GM23338 (cell line): ENCODE results near the gene ALOX15. TPM values are rescaled to one million over a fixed set of nuclear protein-coding genes. Genes with fewer than 3 reads are reported as not detected.

ENCODE experiments used
- ATAC-seq: fragments of 200-7000 bp; cut with Tn5 transposase; 3 replicates; pipeline ENCODE4 v1.9.1; 2020
- DNase-seq: peaks from one replicate; pipeline ENCODE4 v3.0.0-alpha.2; 2015; ENCODE audit warnings: low spot score
- H2AFZ ChIP-seq: fragments of 200-600 bp; sonication (generic); 2 replicates; pipeline ENCODE4 v1.8.0; 2016; ENCODE audit warnings: antibody characterized with exemption, mild to moderate bottlenecking, moderate library complexity
- H3F3A ChIP-seq: fragments of 200-600 bp; sonication (generic); replicated peaks from 2 replicates; pipeline ENCODE4 v1.8.0; 2017; ENCODE audit warnings: antibody characterized with exemption, mixed run types, low read depth
- H3K27ac ChIP-seq: fragments of 200-600 bp; sonication (generic); 2 replicates; pipeline ENCODE4 v1.6.1; 2016; ENCODE audit warnings: low read depth
- H3K27me3 ChIP-seq: fragments of 200-600 bp; sonication (generic); 2 replicates; pipeline ENCODE4 v1.8.0; 2016; ENCODE audit warnings: mild to moderate bottlenecking, mixed run types, moderate library complexity; ENCODE audit not compliant: insufficient read depth
- H3K36me3 ChIP-seq: fragments of 200-600 bp; sonication (generic); 2 replicates; pipeline ENCODE4 v1.8.0; 2016; ENCODE audit warnings: mild to moderate bottlenecking; ENCODE audit not compliant: insufficient read depth
- H3K4me1 ChIP-seq: fragments of 200-600 bp; sonication (generic); 2 replicates; pipeline ENCODE4 v1.8.0; 2016; ENCODE audit warnings: mild to moderate bottlenecking, moderate library complexity; ENCODE audit not compliant: insufficient read depth
- H3K4me2 ChIP-seq: fragments of 200-600 bp; sonication (generic); 2 replicates; pipeline ENCODE4 v1.7.1; 2017; ENCODE audit warnings: mixed run types
- H3K4me3 ChIP-seq: fragments of 200-600 bp; sonication (generic); 2 replicates; pipeline ENCODE4 v1.6.1; 2016; ENCODE audit warnings: mixed run types
- H3K79me2 ChIP-seq: fragments of 200-600 bp; sonication (generic); replicated peaks from 2 replicates; pipeline ENCODE4 v1.8.0; 2017; ENCODE audit warnings: mild to moderate bottlenecking; ENCODE audit not compliant: insufficient read depth
- H3K9me2 ChIP-seq: fragments of 200-600 bp; sonication (generic); 2 replicates; pipeline ENCODE4 v1.8.0; 2017; ENCODE audit not compliant: insufficient read depth
- H4K20me1 ChIP-seq: fragments of 200-600 bp; sonication (generic); replicated peaks from 2 replicates; pipeline ENCODE4 v1.8.0; 2017; ENCODE audit warnings: mild to moderate bottlenecking; ENCODE audit not compliant: insufficient read depth
- H3K27ac Mint-ChIP-seq: 2 replicates; pipeline ENCODE4 v1.8.0; 2020; ENCODE audit warnings: inconsistent platforms, mild to moderate bottlenecking, moderate library complexity, mixed read lengths
- H3K27me3 Mint-ChIP-seq: 3 replicates; pipeline ENCODE4 v1.8.0; 2022; ENCODE audit warnings: low read depth, mild to moderate bottlenecking, moderate library complexity, mixed read lengths, inconsistent platforms; ENCODE audit not compliant: insufficient read depth, poor library complexity
- H3K36me3 Mint-ChIP-seq: 3 replicates; pipeline ENCODE4 v1.8.0; 2021; ENCODE audit warnings: low read depth, mild to moderate bottlenecking, inconsistent platforms, moderate library complexity, mixed read lengths
- H3K4me1 Mint-ChIP-seq: 3 replicates; pipeline ENCODE4 v1.8.0; 2020; ENCODE audit warnings: mild to moderate bottlenecking, inconsistent platforms, mixed read lengths
- H3K4me3 Mint-ChIP-seq: 3 replicates; pipeline ENCODE4 v1.8.0; 2021; ENCODE audit warnings: moderate library complexity, mild to moderate bottlenecking, inconsistent platforms, mixed read lengths
- H3K9me3 Mint-ChIP-seq: 3 replicates; pipeline ENCODE4 v1.8.0; 2020; ENCODE audit warnings: moderate library complexity, mild to moderate bottlenecking, inconsistent platforms, mixed read lengths
- CREB1 ChIP-seq: fragments of 250-450 bp; sonication (Bioruptor Pico); IDR thresholded peaks from 2 replicates; pipeline ENCODE4 v1.5.0; 2020; ENCODE audit warnings: low read depth, mild to moderate bottlenecking, moderate library complexity
- EZH2 ChIP-seq: fragments of 200-600 bp; sonication (generic); IDR thresholded peaks from one replicate; pipeline ENCODE4 v1.8.0; 2017; ENCODE audit warnings: antibody characterized with exemption, mild to moderate bottlenecking, low read depth; ENCODE audit not compliant: unreplicated experiment
- JUNB ChIP-seq: IDR thresholded peaks from one replicate; pipeline ENCODE4 v1.6.1; 2016; ENCODE audit warnings: antibody characterized with exemption; ENCODE audit not compliant: unreplicated experiment
- ZNF114 ChIP-seq: fragments of 250-450 bp; sonication (Bioruptor Pico); IDR thresholded peaks from 2 replicates; pipeline ENCODE4 v1.5.0; 2020; ENCODE audit warnings: mild to moderate bottlenecking, moderate library complexity
- ZNF331 ChIP-seq: fragments of 250-450 bp; sonication (Bioruptor Pico); IDR thresholded peaks from 2 replicates; pipeline ENCODE4 v1.5.0; 2020; ENCODE audit warnings: low read depth, mild to moderate bottlenecking, moderate library complexity
- polyA plus RNA-seq: library from polyadenylated mRNA; unstranded; fragments of >200 nt; fragmentation: Nextera tagmentation; extraction: Ambion mirVana; gene quantifications from 2 replicates; pipeline ENCODE4 v1.2.1, GENCODE V29; 2016
- total RNA-seq: library from RNA; depleted of rRNA; stranded (reverse); fragments of >200 nt; shearing (Covaris generic); gene quantifications from 2 replicates; pipeline ENCODE4 v1.2.3, GENCODE V29; 2014
- TF ChIP-seq, protein P1 (sequence below): IDR thresholded peaks from 2 replicates; pipeline ENCODE4 v1.6.1; 2016; ENCODE audit warnings: antibody characterized with exemption
- TF ChIP-seq, protein P2 (sequence below), 2 experiments: fragments of 200-600 bp in 1 of 2; sonication (generic) in 1 of 2; conservative IDR thresholded peaks; 2 replicates each; pipeline versions ENCODE4 v1.5.1 to v1.6.1; 2016 to 2017; ENCODE audit warnings: antibody characterized with exemption in 2 of 2, low read depth in 2 of 2, mild to moderate bottlenecking in 2 of 2, moderate library complexity in 1 of 2
- TF ChIP-seq, protein P3 (sequence below): IDR thresholded peaks from one replicate; pipeline ENCODE4 v1.6.1; 2018; ENCODE audit warnings: antibody characterized with exemption; ENCODE audit not compliant: unreplicated experiment

ALOX15 gene
- total and polyA plus RNA-seq, 2 experiments from 2014 or later: 1.2 to 1.4 TPM

DNA sequence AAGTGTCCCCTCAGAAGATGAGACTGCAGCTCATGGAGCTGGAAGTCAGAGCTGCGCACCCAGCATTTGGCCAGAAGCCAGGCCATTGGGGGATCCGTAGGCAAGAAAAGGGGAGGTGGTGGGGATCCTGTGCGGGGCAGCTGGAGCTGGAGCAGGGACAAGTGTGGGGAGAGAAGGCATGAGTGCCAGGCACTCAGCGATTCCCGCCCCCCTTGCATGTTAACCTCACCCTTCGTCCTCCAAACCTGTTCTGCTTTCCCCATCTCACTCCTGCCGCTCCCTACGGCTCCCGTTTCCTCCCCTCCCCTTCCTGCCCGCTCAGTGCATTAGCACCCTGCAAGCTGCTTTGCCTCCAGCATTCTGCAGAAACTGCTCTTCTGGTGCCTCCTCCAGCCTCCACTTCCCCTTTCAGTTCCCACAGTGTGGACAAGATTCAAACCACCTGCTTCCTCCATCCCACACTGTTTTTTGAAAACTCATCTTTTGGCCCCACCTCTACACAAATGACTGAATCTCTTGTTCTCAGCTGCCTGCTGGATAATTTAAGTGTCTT is 5.6 kb downstream of the ALOX15 start:
- Histone ChIP-seq H3K4me2 (peak overlapping the region; percentile 64), H2AFZ (peak overlapping the region; percentile 84; the same call in 1 of the 2 replicates), H4K20me1 (no peaks in the 10 kb centered on the region), H3K4me3 (no peak overlapping the region; the same call in 1 of the 2 replicates), H3K27ac (no peak overlapping the region), H3K4me1 (peaks cover 20% of the 10 kb centered on the region), H3K36me3 (no peaks in the 10 kb centered on the region), H3K9me2 (no peaks in the 10 kb centered on the region), H3F3A (peaks cover 3% of the 10 kb centered on the region; the same call in 1 of the 2 replicates), H3K27me3 (peaks cover 43% of the 10 kb centered on the region), H3K79me2 (no peaks in the 10 kb centered on the region)
- ATAC-seq (peak; percentile 3; the same call in 1 of the 3 replicates), DNase-seq (peak; percentile 41)
- TF ChIP-seq, protein P1, sequence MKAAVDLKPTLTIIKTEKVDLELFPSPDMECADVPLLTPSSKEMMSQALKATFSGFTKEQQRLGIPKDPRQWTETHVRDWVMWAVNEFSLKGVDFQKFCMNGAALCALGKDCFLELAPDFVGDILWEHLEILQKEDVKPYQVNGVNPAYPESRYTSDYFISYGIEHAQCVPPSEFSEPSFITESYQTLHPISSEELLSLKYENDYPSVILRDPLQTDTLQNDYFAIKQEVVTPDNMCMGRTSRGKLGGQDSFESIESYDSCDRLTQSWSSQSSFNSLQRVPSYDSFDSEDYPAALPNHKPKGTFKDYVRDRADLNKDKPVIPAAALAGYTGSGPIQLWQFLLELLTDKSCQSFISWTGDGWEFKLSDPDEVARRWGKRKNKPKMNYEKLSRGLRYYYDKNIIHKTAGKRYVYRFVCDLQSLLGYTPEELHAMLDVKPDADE: no peak
- TF ChIP-seq ZNF331: no peak
- Mint-ChIP-seq H3K27ac (no peak overlapping the region), H3K27me3 (peaks cover 50% of the 10 kb centered on the region), H3K4me1 (peaks cover 50% of the 10 kb centered on the region), H3K9me3 (no peaks in the 10 kb centered on the region; the same call in 2 of the 3 replicates), H3K4me3 (peak overlapping the region; percentile 46; the same call in 2 of the 3 replicates), H3K36me3 (no peaks in the 10 kb centered on the region; the same call in 2 of the 3 replicates)

DNA sequence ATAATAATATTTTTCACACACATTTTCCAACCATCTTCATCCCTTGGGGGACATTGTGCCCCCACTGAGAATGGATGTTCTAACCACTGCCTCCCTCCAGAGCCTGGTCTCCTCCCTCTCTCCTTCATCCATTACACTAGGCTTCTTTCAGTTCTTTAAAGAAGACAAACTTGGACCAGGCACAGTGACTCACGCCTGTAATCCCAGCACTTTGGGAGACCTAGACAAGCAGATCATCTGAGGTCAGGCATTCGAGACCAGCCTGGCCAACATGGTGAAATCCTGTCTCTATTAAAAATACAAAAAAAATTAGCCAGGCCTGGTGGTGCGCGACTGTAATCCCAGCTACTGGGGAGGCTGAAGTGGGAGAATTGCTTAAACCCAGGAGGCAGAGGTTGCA is 6.5 kb downstream of the ALOX15 start:
- Histone ChIP-seq H2AFZ (no peak overlapping the region), H3K9me2 (no peaks in the 10 kb centered on the region), H3K36me3 (no peaks in the 10 kb centered on the region), H4K20me1 (no peaks in the 10 kb centered on the region), H3K27ac (no peak overlapping the region), H3K27me3 (peaks cover 36% of the 10 kb centered on the region), H3K79me2 (no peaks in the 10 kb centered on the region), H3K4me2 (peak overlapping the region; percentile 64), H3F3A (peaks cover 3% of the 10 kb centered on the region; the same call in 1 of the 2 replicates), H3K4me3 (no peak overlapping the region), H3K4me1 (peaks cover 20% of the 10 kb centered on the region)
- no peak for ATAC-seq
- peaks cover 42% of the 10 kb centered on the region for H3K27me3 Mint-ChIP-seq
- H3K36me3 Mint-ChIP-seq: no peaks in the 10 kb centered on the region; the same call in 2 of the 3 replicates
- DNase-seq: no peak
- H3K4me3 Mint-ChIP-seq: peak overlapping the region; percentile 46; the same call in 1 of the 3 replicates
- no peak overlapping the region for H3K27ac Mint-ChIP-seq
- H3K4me1 Mint-ChIP-seq: peaks cover 47% of the 10 kb centered on the region
- no peaks in the 10 kb centered on the region; the same call in 2 of the 3 replicates for H3K9me3 Mint-ChIP-seq
- TF ChIP-seq JUNB (no peak), CREB1 (CRISPR knock-in tag) (no peak), ZNF114 (no peak), EZH2 (no peak)
- TF ChIP-seq, protein P2, sequence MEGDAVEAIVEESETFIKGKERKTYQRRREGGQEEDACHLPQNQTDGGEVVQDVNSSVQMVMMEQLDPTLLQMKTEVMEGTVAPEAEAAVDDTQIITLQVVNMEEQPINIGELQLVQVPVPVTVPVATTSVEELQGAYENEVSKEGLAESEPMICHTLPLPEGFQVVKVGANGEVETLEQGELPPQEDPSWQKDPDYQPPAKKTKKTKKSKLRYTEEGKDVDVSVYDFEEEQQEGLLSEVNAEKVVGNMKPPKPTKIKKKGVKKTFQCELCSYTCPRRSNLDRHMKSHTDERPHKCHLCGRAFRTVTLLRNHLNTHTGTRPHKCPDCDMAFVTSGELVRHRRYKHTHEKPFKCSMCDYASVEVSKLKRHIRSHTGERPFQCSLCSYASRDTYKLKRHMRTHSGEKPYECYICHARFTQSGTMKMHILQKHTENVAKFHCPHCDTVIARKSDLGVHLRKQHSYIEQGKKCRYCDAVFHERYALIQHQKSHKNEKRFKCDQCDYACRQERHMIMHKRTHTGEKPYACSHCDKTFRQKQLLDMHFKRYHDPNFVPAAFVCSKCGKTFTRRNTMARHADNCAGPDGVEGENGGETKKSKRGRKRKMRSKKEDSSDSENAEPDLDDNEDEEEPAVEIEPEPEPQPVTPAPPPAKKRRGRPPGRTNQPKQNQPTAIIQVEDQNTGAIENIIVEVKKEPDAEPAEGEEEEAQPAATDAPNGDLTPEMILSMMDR (conservative IDR thresholded peaks at IDR 0.05; ENCODE audit: low read depth in 2 of 2): no peak
- TF ChIP-seq, protein P1: no peak
- TF ChIP-seq, protein P3, sequence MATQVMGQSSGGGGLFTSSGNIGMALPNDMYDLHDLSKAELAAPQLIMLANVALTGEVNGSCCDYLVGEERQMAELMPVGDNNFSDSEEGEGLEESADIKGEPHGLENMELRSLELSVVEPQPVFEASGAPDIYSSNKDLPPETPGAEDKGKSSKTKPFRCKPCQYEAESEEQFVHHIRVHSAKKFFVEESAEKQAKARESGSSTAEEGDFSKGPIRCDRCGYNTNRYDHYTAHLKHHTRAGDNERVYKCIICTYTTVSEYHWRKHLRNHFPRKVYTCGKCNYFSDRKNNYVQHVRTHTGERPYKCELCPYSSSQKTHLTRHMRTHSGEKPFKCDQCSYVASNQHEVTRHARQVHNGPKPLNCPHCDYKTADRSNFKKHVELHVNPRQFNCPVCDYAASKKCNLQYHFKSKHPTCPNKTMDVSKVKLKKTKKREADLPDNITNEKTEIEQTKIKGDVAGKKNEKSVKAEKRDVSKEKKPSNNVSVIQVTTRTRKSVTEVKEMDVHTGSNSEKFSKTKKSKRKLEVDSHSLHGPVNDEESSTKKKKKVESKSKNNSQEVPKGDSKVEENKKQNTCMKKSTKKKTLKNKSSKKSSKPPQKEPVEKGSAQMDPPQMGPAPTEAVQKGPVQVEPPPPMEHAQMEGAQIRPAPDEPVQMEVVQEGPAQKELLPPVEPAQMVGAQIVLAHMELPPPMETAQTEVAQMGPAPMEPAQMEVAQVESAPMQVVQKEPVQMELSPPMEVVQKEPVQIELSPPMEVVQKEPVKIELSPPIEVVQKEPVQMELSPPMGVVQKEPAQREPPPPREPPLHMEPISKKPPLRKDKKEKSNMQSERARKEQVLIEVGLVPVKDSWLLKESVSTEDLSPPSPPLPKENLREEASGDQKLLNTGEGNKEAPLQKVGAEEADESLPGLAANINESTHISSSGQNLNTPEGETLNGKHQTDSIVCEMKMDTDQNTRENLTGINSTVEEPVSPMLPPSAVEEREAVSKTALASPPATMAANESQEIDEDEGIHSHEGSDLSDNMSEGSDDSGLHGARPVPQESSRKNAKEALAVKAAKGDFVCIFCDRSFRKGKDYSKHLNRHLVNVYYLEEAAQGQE: no peak
